AG04449 (cell line): ENCODE measurements around the gene HTD2.

Experiments used
- CTCF ChIA-PET: fragments of 350-600 bp; formaldehyde crosslinking; extraction: SDS; loops from one replicate; lab custom pipeline; 2021; ENCODE audit warnings: antibody characterized with exemption; lab: Yijun Ruan, JAX
- POLR2A ChIA-PET: fragments of 400-600, 350-600 bp; formaldehyde crosslinking; extraction: SDS; loops from one replicate; lab custom pipeline; 2020; ENCODE audit warnings: antibody characterized with exemption, inconsistent platforms; lab: Yijun Ruan, JAX
- DNase-seq: peaks from one replicate; pipeline ENCODE4 v3.0.0-alpha.2; 2010; ENCODE audit warnings: low read depth, low spot score
- H3K4me3 ChIP-seq: 2 replicates; pipeline ENCODE4 v1.5.1; 2011; ENCODE audit warnings: low read depth, mild to moderate bottlenecking, control low read depth, low read length
- TF ChIP-seq, protein P1 (sequence below): IDR thresholded peaks from one replicate; pipeline ENCODE4 v1.5.1; 2011; ENCODE audit warnings: mild to moderate bottlenecking, moderate library complexity, low read length, control low read depth, inconsistent platforms; ENCODE audit not compliant: insufficient read depth; ENCODE audit errors: missing control alignments

Gene HTD2

DNA sequence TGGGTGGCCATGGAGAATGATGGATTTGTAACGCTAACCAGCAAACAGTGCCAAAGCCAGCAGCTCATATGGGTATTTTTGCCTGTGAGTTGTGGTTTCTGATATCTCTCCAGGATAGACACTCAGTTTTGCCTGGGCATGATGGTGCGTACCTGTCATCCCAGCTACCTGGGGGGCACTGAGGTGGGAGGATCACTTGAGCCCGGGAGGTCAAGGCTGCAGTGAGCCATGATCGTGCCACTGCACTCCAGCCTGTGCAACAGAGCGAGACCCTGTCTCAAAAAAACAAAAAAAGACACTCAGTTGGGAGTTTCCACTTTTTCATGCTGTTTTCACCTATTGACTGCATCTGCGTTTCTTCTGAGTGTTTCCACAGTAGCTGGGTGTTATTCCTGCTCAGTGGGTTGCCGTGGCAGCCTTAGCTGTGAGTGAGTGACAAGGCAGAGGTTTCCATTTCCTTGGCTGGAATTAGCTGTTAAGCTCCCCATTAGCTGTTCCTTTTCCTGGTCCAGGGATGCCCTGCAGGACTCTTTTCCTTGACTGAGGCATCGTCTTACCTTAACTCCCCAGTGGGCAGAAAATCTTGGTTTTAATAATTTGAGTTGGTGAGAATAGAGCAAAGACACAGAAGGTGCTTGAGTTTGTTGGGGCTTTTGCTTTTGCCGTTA lies 14.5 kb upstream of the HTD2 start:
- POLR2A ChIA-PET: interaction anchor here (1.1 kb wide), 1 partner anchor 15 kb away, joined by 4 read pairs; the partner anchor contains the start of genes HTD2 and RPP14
- H3K4me3 ChIP-seq: no peak overlapping the region
- no peak for DNase-seq
- CTCF ChIA-PET: interaction anchor here (0.7 to 19.9 kb wide), 6 partner anchors 9 to 109 kb away, joined by 3 to 1062 read pairs (median 8); partner anchors contain the start of genes HTD2 and RPP14
- TF ChIP-seq, protein P1, sequence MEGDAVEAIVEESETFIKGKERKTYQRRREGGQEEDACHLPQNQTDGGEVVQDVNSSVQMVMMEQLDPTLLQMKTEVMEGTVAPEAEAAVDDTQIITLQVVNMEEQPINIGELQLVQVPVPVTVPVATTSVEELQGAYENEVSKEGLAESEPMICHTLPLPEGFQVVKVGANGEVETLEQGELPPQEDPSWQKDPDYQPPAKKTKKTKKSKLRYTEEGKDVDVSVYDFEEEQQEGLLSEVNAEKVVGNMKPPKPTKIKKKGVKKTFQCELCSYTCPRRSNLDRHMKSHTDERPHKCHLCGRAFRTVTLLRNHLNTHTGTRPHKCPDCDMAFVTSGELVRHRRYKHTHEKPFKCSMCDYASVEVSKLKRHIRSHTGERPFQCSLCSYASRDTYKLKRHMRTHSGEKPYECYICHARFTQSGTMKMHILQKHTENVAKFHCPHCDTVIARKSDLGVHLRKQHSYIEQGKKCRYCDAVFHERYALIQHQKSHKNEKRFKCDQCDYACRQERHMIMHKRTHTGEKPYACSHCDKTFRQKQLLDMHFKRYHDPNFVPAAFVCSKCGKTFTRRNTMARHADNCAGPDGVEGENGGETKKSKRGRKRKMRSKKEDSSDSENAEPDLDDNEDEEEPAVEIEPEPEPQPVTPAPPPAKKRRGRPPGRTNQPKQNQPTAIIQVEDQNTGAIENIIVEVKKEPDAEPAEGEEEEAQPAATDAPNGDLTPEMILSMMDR: no peak

DNA sequence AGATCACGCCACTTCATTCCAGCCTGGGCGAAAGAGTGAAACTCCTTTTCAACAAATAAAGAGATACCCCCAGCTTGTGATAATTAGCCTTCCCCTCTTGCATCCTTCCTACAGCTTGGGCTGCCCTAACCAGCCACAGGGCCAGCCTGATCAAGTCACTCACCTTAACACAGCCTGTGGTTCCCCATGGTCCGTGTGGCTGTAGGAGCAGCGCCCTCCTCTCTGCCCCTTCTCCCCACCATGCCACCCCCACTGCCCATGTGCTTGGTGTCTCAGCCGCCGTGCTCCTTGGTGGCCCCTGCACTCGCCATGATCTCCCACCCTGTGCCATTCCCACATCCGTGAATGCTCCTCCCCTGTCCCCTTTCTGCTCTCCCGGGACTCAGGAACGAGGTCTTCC lies 13.5 kb upstream of the HTD2 start:
- CTCF ChIA-PET: interaction anchor here (0.7 to 19.9 kb wide), 6 partner anchors 8 to 110 kb away, joined by 3 to 1062 read pairs (median 8); partner anchors contain the start of genes HTD2 and RPP14

DNA sequence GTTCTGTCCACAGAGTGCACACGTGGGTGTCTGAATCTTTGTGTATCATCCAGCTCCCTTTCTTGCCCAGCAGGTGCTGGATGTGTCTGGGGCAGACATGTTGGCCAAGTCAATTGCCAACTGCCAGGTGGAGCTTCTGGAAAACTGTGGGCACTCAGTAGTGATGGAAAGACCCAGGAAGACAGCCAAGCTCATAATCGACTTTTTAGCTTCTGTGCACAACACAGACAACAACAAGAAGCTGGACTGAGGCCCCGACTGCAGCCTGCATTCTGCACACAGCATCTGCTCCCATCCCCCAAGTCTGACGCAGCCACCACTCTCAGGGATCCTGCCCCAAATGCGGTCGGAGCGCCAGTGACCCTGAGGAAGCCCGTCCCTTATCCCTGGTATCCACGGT lies 12.8 kb upstream of the HTD2 start:
- CTCF ChIA-PET: interaction anchor here (1.1 to 19.9 kb wide), 4 partner anchors 9 to 111 kb away, joined by 3 to 1062 read pairs (median 38); partner anchors contain the start of genes HTD2 and RPP14
- POLR2A ChIA-PET: no interaction called here
- H3K4me3 ChIP-seq: no peak overlapping the region
- no peak for DNase-seq
- TF ChIP-seq, protein P1: no peak

More for the DNA sequence above, 13.5 kb upstream of the HTD2 start:
- no peak overlapping the region for H3K4me3 ChIP-seq
- TF ChIP-seq, protein P1: no peak
- POLR2A ChIA-PET: no interaction called here
- no peak for DNase-seq

DNA sequence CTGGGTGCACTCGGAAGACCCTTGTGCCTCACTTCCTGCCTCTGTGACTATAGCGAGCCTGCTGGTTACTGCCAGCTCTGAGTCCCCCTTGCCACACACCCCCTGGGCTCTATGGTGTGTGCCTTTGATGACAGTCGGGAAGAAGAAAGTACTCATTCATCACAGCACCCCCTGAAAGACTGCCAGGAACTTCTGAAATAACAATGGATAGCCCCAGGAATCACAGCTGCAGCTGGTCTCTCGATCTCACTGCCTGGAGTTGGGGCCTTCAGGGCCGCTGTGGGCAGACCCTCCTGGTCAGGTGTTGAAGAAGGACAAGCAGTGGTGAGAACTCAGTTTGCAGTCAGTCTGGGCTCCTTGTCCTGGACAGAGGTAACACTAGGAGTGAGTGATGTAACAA lies 10.1 kb upstream of the HTD2 start:
- ChIA-PET CTCF (interaction anchor here (1.0 to 19.9 kb wide), 5 partner anchors 10 to 113 kb away, joined by 3 to 1062 read pairs (median 3); partner anchors contain the start of genes HTD2 and RPP14), POLR2A (no interaction called here)
- no peak overlapping the region for H3K4me3 ChIP-seq
- DNase-seq: no peak
- TF ChIP-seq, protein P1: no peak

DNA sequence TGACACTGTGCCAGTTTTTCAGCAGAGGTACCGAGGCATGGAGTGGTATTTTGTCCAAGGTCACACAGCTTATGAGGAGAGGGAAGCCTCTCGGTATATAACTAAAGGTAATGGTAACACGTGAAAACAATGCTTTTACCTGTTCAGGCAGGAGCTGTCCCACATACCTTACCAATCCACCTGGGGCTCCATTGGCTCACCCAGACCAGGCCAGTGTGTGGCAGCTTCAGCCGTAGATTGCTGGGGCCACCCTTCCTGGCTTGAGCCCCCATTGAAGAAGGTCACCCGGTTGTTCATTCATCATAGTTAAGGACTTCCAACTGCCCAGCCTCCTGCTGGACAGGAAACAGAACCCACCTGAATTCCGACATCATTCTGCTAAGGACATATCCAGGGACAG lies 9.5 kb upstream of the HTD2 start:
- ChIA-PET CTCF (interaction anchor here (1.0 to 19.9 kb wide), 4 partner anchors 10 to 114 kb away, joined by 3 to 1062 read pairs (median 38); partner anchors contain the start of genes HTD2 and RPP14), POLR2A (no interaction called here)
- DNase-seq: no peak

DNA sequence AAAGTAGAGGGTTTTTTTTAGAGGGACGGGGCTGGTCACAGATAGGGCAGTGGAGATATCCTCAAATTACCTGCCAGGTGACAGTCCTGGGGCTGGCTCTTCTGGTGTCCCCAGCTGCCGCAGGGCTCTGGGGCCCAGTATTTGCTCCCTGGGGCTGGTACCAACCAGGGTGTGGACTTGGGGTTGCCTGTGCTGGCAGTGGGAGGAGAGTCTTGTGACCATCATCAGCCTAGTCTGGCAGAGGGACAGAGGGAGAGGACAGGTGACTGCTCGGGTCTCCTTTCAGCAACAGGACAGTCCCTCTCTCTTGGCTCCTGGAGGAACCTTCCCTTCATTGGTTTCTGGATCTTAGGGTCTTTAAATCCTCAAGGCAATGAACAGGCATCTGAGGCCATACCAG lies 8.1 kb upstream of the HTD2 start:
- TF ChIP-seq, protein P1: no peak
- ChIA-PET CTCF (interaction anchor here (0.6 to 19.9 kb wide), 10 partner anchors 8 to 362 kb away, joined by 3 to 1062 read pairs (median 4); partner anchors contain the start of genes HTD2 and RPP14), POLR2A (no interaction called here)

More for the DNA sequence above, 9.5 kb upstream of the HTD2 start:
- H3K4me3 ChIP-seq: no peak overlapping the region
- TF ChIP-seq, protein P1: no peak

More for the DNA sequence above, 8.1 kb upstream of the HTD2 start:
- DNase-seq: no peak
- no peak overlapping the region for H3K4me3 ChIP-seq
